WTC11 (cell line): ENCODE measurements around the gene PCK2. TPM values are rescaled to one million over a fixed set of nuclear protein-coding genes. Genes with fewer than 3 reads are reported as not detected.
"Not testable (repeated sequence)": the region's sequence is repeated elsewhere in the genome, so short reads cannot be mapped to it uniquely, and the experiment has no call there.

Experiments used
- ATAC-seq: fragments of 200-7000 bp; cut with Tn5 transposase; 2 replicates; pipeline ENCODE4 v1.10.0; 2021; ENCODE audit warnings: mild to moderate bottlenecking, moderate library complexity
- CTCF ChIA-PET: fragments of 300-600 bp; sonication (Branson Sonifier 250); formaldehyde crosslinking; loops from one replicate; lab custom pipeline; 2021; ENCODE audit warnings: antibody characterized with exemption; lab: Charles Lee
- POLR2A ChIA-PET: fragments of 350-600 bp; sonication (Branson Sonifier 250); formaldehyde crosslinking; loops from one replicate; lab custom pipeline; 2021; ENCODE audit warnings: antibody characterized with exemption; lab: Charles Lee
- DNase-seq: peaks from one replicate; pipeline ENCODE4 v3.0.0; 2021; ENCODE audit warnings: low spot score
- H3K27ac Mint-ChIP-seq: 2 replicates; pipeline ENCODE4 v1.8.0; 2021; ENCODE audit warnings: mixed read lengths
- H3K27me3 Mint-ChIP-seq: 2 replicates; pipeline ENCODE4 v1.8.0; 2021; ENCODE audit warnings: low read depth, mild to moderate bottlenecking, moderate library complexity, mixed read lengths
- H3K36me3 Mint-ChIP-seq: 2 replicates; pipeline ENCODE4 v1.8.0; 2021; ENCODE audit warnings: mixed read lengths
- H3K4me1 Mint-ChIP-seq: 2 replicates; pipeline ENCODE4 v1.8.0; 2022; ENCODE audit warnings: mixed read lengths
- H3K4me3 Mint-ChIP-seq: 2 replicates; pipeline ENCODE4 v1.8.0; 2021; ENCODE audit warnings: mild to moderate bottlenecking, moderate library complexity, mixed read lengths
- H3K9me3 Mint-ChIP-seq: 2 replicates; pipeline ENCODE4 v1.8.0; 2021; ENCODE audit warnings: mixed read lengths
- ATF1 ChIP-seq: sonication (generic); formaldehyde crosslinking; IDR thresholded peaks from 2 replicates; pipeline ENCODE4 v1.8.1; 2023; ENCODE audit warnings: mild to moderate bottlenecking, moderate library complexity, missing genetic modification reagents
- ATF3 ChIP-seq: sonication (generic); formaldehyde crosslinking; conservative IDR thresholded peaks from 2 replicates; pipeline ENCODE4 v1.8.1; 2022; ENCODE audit warnings: mild to moderate bottlenecking, missing genetic modification reagents
- ATF6 ChIP-seq: sonication (generic); formaldehyde crosslinking; IDR thresholded peaks from 2 replicates; pipeline ENCODE4 v1.8.1; 2023; ENCODE audit warnings: mild to moderate bottlenecking, missing genetic modification reagents
- CBFB ChIP-seq: sonication (generic); formaldehyde crosslinking; IDR thresholded peaks from 2 replicates; pipeline ENCODE4 v1.8.1; 2022; ENCODE audit warnings: mild to moderate bottlenecking, low read depth, missing genetic modification reagents
- CDX4 ChIP-seq: fragments of 250-450 bp; sonication (Bioruptor Pico); IDR thresholded peaks from 2 replicates; pipeline ENCODE4 v1.9.0; 2021; ENCODE audit warnings: moderate library complexity, mild to moderate bottlenecking, inconsistent platforms, borderline replicate concordance
- CREB1 ChIP-seq: sonication (generic); formaldehyde crosslinking; IDR thresholded peaks from 2 replicates; pipeline ENCODE4 v1.8.0; 2023; ENCODE audit warnings: mild to moderate bottlenecking, missing genetic modification reagents
- E2F5 ChIP-seq: sonication (generic); formaldehyde crosslinking; IDR thresholded peaks from 2 replicates; pipeline ENCODE4 v1.8.1; 2022; ENCODE audit warnings: mild to moderate bottlenecking, moderate library complexity, missing genetic modification reagents
- ESRRA ChIP-seq: sonication (generic); formaldehyde crosslinking; IDR thresholded peaks from 2 replicates; pipeline ENCODE4 v1.8.1; 2022; ENCODE audit warnings: mild to moderate bottlenecking, missing genetic modification reagents, borderline replicate concordance
- FOXJ3 ChIP-seq: sonication (generic); formaldehyde crosslinking; IDR thresholded peaks from 2 replicates; pipeline ENCODE4 v1.9.0; 2021; ENCODE audit warnings: missing genetic modification reagents, mild to moderate bottlenecking, borderline replicate concordance
- IRF2 ChIP-seq: sonication (generic); formaldehyde crosslinking; IDR thresholded peaks from 2 replicates; pipeline ENCODE4 v1.8.0; 2022; ENCODE audit warnings: low read depth, missing genetic modification reagents, borderline replicate concordance
- RORB ChIP-seq: fragments of 250-450 bp; sonication (Bioruptor Pico); IDR thresholded peaks from 2 replicates; pipeline ENCODE4 v1.9.0; 2021; ENCODE audit warnings: mild to moderate bottlenecking
- SMAD4 ChIP-seq: sonication (generic); formaldehyde crosslinking; IDR thresholded peaks from 2 replicates; pipeline ENCODE4 v1.8.0; 2022; ENCODE audit warnings: mild to moderate bottlenecking, missing genetic modification reagents
- TEAD4 ChIP-seq: sonication (generic); formaldehyde crosslinking; IDR thresholded peaks from 2 replicates; pipeline ENCODE4 v1.8.0; 2022; ENCODE audit warnings: mild to moderate bottlenecking, missing genetic modification reagents
- USF1 ChIP-seq: sonication (generic); formaldehyde crosslinking; IDR thresholded peaks from 2 replicates; pipeline ENCODE4 v1.8.0; 2022; ENCODE audit warnings: mild to moderate bottlenecking, missing genetic modification reagents
- ZNF425 ChIP-seq: fragments of 250-450 bp; sonication (Bioruptor Pico); conservative IDR thresholded peaks from 2 replicates; pipeline ENCODE4 v1.9.0; 2021; ENCODE audit warnings: mild to moderate bottlenecking
- total RNA-seq: library from RNA; stranded (reverse); gene quantifications from 3 replicates; pipeline ENCODE4 v1.2.3, GENCODE V29; 2021

The PCK2 gene
- total RNA-seq, 1 experiment from 2014 or later, result 67.0 TPM

GRCh38 chr14:24105609-24106239 is 11.6 kb downstream of the PCK2 start:
- not testable (repeated sequence) for H3K4me3 Mint-ChIP-seq, H3K4me1 Mint-ChIP-seq, ATAC-seq, DNase-seq, H3K27me3 Mint-ChIP-seq, H3K27ac Mint-ChIP-seq
- Mint-ChIP-seq H3K9me3 (peaks cover 27% of the 10 kb centered on the region), H3K36me3 (peaks cover 36% of the 10 kb centered on the region)
- POLR2A ChIA-PET, result interaction anchor here (0.8 to 5.7 kb wide), 3 partner anchors 9 to 48 kb away, joined by 4 to 29 read pairs (median 6); partner anchors contain the start of genes DCAF11, NRL and PCK2
- CTCF ChIA-PET, result interaction anchor here (1.1 to 2.2 kb wide), 4 partner anchors 9 to 47 kb away, joined by 3 to 19 read pairs (median 4); partner anchors contain the start of genes DCAF11 and NRL

- CTCF ChIA-PET, result interaction anchor here (0.6 to 2.2 kb wide), 5 partner anchors 8 to 54 kb away, joined by 3 to 19 read pairs (median 3); partner anchors contain the start of genes DCAF11, IRF9 and NRL
- H3K36me3 Mint-ChIP-seq, result peaks cover 35% of the 10 kb centered on the region
These were observed 12.7 kb downstream of the PCK2 start for GRCh38 chr14:24106672-24107271.

More at GRCh38 chr14:24106672-24107271, 12.7 kb downstream of the PCK2 start:
- peaks cover 5% of the 10 kb centered on the region for H3K4me1 Mint-ChIP-seq
- no peak overlapping the region for H3K27ac Mint-ChIP-seq
- TF ChIP-seq SMAD4 (no peak), ATF6 (CRISPR knock-in tag) (no peak), CDX4 (CRISPR knock-in tag) (no peak), CREB1 (CRISPR knock-in tag) (no peak), TEAD4 (CRISPR knock-in tag) (no peak), ATF1 (CRISPR knock-in tag) (no peak), E2F5 (CRISPR knock-in tag) (no peak), IRF2 (no peak), USF1 (CRISPR knock-in tag) (no peak), ZNF425 (no peak), CBFB (CRISPR knock-in tag) (no peak), FOXJ3 (CRISPR knock-in tag) (no peak), RORB (CRISPR knock-in tag) (no peak), ATF3 (CRISPR knock-in tag) (no peak), ESRRA (no peak)
- peaks cover 27% of the 10 kb centered on the region for H3K9me3 Mint-ChIP-seq
- ATAC-seq, result no peak
- POLR2A ChIA-PET, result interaction anchor here (0.7 to 5.7 kb wide), 3 partner anchors 12 to 55 kb away, joined by 3 to 29 read pairs (median 11); partner anchors contain the start of genes CARMIL3 and PCK2
- no peak for DNase-seq
- H3K27me3 Mint-ChIP-seq, result no peaks in the 10 kb centered on the region; the same call in 1 of the 2 replicates
- no peak overlapping the region for H3K4me3 Mint-ChIP-seq
